H9 (cell line): ENCODE data around the gene SLC34A3. TPM values are rescaled to one million over a fixed set of nuclear protein-coding genes. Genes with fewer than 3 reads are reported as not detected.

Experiments used
- DNase-seq: peaks from one replicate; pipeline ENCODE4 v3.0.0-alpha.2; 2017
- H2AFZ ChIP-seq: one replicate; pipeline ENCODE4 v1.6.1; 2013; ENCODE audit warnings: mild to moderate bottlenecking, low read length, control low read depth, moderate library complexity
- H2AK5ac ChIP-seq: 2 replicates; pipeline ENCODE4 v1.6.1; 2013; ENCODE audit warnings: low read length, control low read depth, mixed read lengths; ENCODE audit not compliant: insufficient read length
- H2BK120ac ChIP-seq: one replicate; pipeline ENCODE4 v1.6.1; 2013; ENCODE audit warnings: low read depth, mild to moderate bottlenecking, low read length, control low read depth, inconsistent platforms; ENCODE audit not compliant: poor library complexity, severe bottlenecking
- H2BK12ac ChIP-seq: 2 replicates; pipeline ENCODE4 v1.6.1; 2013; ENCODE audit warnings: low read length, control low read depth, mixed read lengths, low read depth; ENCODE audit not compliant: insufficient read length
- H2BK15ac ChIP-seq: 2 replicates; pipeline ENCODE4 v1.6.1; 2013; ENCODE audit warnings: low read depth, low read length, control low read depth
- H2BK20ac ChIP-seq: one replicate; pipeline ENCODE4 v1.6.1; 2013; ENCODE audit warnings: low read depth, mild to moderate bottlenecking, low read length, control low read depth, inconsistent platforms; ENCODE audit not compliant: poor library complexity, severe bottlenecking
- H2BK5ac ChIP-seq: 2 replicates; pipeline ENCODE4 v1.6.1; 2013; ENCODE audit warnings: low read length, control low read depth, mixed read lengths; ENCODE audit not compliant: insufficient read length
- H3K14ac ChIP-seq: 2 replicates; pipeline ENCODE4 v1.6.1; 2013; ENCODE audit warnings: low read length, control low read depth; ENCODE audit not compliant: insufficient read depth
- H3K18ac ChIP-seq: 2 replicates; pipeline ENCODE4 v1.6.1; 2013; ENCODE audit warnings: low read depth, mild to moderate bottlenecking, mixed read lengths, low read length, control low read depth; ENCODE audit not compliant: insufficient read length
- H3K23ac ChIP-seq: 2 replicates; pipeline ENCODE4 v1.6.1; 2013; ENCODE audit warnings: low read length, control low read depth, mixed read lengths, low read depth; ENCODE audit not compliant: insufficient read length
- H3K23me2 ChIP-seq: 2 replicates; pipeline ENCODE4 v1.6.1; 2013; ENCODE audit warnings: low read depth, mild to moderate bottlenecking, mixed read lengths, low read length, control low read depth; ENCODE audit not compliant: insufficient read length, poor library complexity, severe bottlenecking
- H3K27ac ChIP-seq: 2 replicates; pipeline ENCODE4 v1.5.1; 2013; ENCODE audit warnings: low read length, control low read depth, mixed read lengths, low read depth; ENCODE audit not compliant: insufficient read length
- H3K27me3 ChIP-seq: 2 replicates; pipeline ENCODE4 v1.6.1; 2013; ENCODE audit warnings: low read length, control low read depth, inconsistent platforms; ENCODE audit not compliant: insufficient read depth
- H3K4ac ChIP-seq: 2 replicates; pipeline ENCODE4 v1.6.1; 2013; ENCODE audit warnings: low read depth, mild to moderate bottlenecking, control low read depth, inconsistent platforms, low read length, moderate library complexity
- H3K4me1 ChIP-seq: 2 replicates; pipeline ENCODE4 v1.6.1; 2013; ENCODE audit warnings: low read length, control low read depth, inconsistent platforms; ENCODE audit not compliant: insufficient read depth
- H3K4me2 ChIP-seq: 2 replicates; pipeline ENCODE4 v1.6.1; 2013; ENCODE audit warnings: low read length, control low read depth, mixed read lengths; ENCODE audit not compliant: insufficient read length, insufficient read depth
- H3K56ac ChIP-seq: 2 replicates; pipeline ENCODE4 v1.6.1; 2013; ENCODE audit warnings: low read depth, mild to moderate bottlenecking, mixed read lengths, low read length, control low read depth; ENCODE audit not compliant: insufficient read length
- H3K79me1 ChIP-seq: 2 replicates; pipeline ENCODE4 v1.6.1; 2013; ENCODE audit warnings: low read depth, mild to moderate bottlenecking, moderate library complexity, low read length, control low read depth, inconsistent platforms; ENCODE audit not compliant: insufficient read depth, poor library complexity, severe bottlenecking
- H3K79me2 ChIP-seq: 2 replicates; pipeline ENCODE4 v1.6.1; 2013; ENCODE audit warnings: low read length, control low read depth, inconsistent platforms; ENCODE audit not compliant: insufficient read depth
- H3K9ac ChIP-seq: 2 replicates; pipeline ENCODE4 v1.6.1; 2013; ENCODE audit warnings: low read length, control low read depth, mixed read lengths; ENCODE audit not compliant: insufficient read length; ENCODE audit errors: extremely low read depth
- H3K9me3 ChIP-seq: one replicate; pipeline ENCODE4 v1.6.1; 2013; ENCODE audit warnings: low read depth, low read length, inconsistent platforms; ENCODE audit not compliant: control insufficient read depth
- H3T11ph ChIP-seq: one replicate; pipeline ENCODE4 v1.6.1; 2013; ENCODE audit warnings: mild to moderate bottlenecking, low read length, control low read depth, inconsistent platforms
- H4K20me1 ChIP-seq: one replicate; pipeline ENCODE4 v1.6.1; 2013; ENCODE audit not compliant: control insufficient read depth, insufficient read length, insufficient read depth
- H4K5ac ChIP-seq: 2 replicates; pipeline ENCODE4 v1.6.1; 2013; ENCODE audit warnings: low read depth, mild to moderate bottlenecking, mixed read lengths, low read length, control low read depth; ENCODE audit not compliant: insufficient read length
- H4K8ac ChIP-seq: replicated peaks from 2 replicates; pipeline ENCODE4 v1.6.1; 2013; ENCODE audit warnings: low read length, control low read depth, mixed read lengths, low read depth; ENCODE audit not compliant: insufficient read length
- H4K91ac ChIP-seq: 2 replicates; pipeline ENCODE4 v1.6.1; 2013; ENCODE audit warnings: low read depth, mild to moderate bottlenecking, moderate library complexity, mixed read lengths, low read length, control low read depth; ENCODE audit not compliant: insufficient read length
- H3K27ac Mint-ChIP-seq, 3 experiments: 2 replicates in 2 of 3; 3 replicates in 1 of 3; pipeline ENCODE4 v1.8.0; 2020 to 2021; ENCODE audit warnings: mixed read lengths in 3 of 3, mild to moderate bottlenecking in 1 of 3, moderate library complexity in 1 of 3
- H3K27me3 Mint-ChIP-seq: 2 replicates; pipeline ENCODE4 v1.8.0; 2021; ENCODE audit warnings: low read depth, mild to moderate bottlenecking, moderate library complexity, mixed read lengths
- H3K36me3 Mint-ChIP-seq, 3 experiments: 2 replicates in 2 of 3; 3 replicates in 1 of 3; pipeline ENCODE4 v1.8.0; 2020 to 2021; ENCODE audit warnings: low read depth in 3 of 3, mixed read lengths in 3 of 3; ENCODE audit not compliant: insufficient read depth in 1 of 3
- H3K4me1 Mint-ChIP-seq, 2 experiments: 2 replicates each; pipeline ENCODE4 v1.8.0; 2020; ENCODE audit warnings: mixed read lengths in 2 of 2
- H3K4me3 Mint-ChIP-seq, 2 experiments: 2 replicates in 1 of 2; 3 replicates in 1 of 2; pipeline ENCODE4 v1.8.0; 2020 to 2021; ENCODE audit warnings: mild to moderate bottlenecking in 2 of 2, mixed read lengths in 2 of 2, moderate library complexity in 1 of 2
- H3K9me3 Mint-ChIP-seq, 2 experiments: 2 replicates in 1 of 2; 3 replicates in 1 of 2; pipeline ENCODE4 v1.8.0; 2020; ENCODE audit warnings: mild to moderate bottlenecking in 2 of 2, mixed read lengths in 2 of 2, moderate library complexity in 1 of 2
- WGBS: extraction: QIAGEN DNeasy Blood & Tissue Kit; methylation state at CpG from one replicate; pipeline ENCODE4 v1.1.7; 2013; ENCODE audit warnings: missing lambda C conversion rate, low lambda C conversion rate, mixed read lengths; ENCODE audit not compliant: insufficient read length; ENCODE audit errors: extremely low coverage; 5-methylcytosine and 5-hydroxymethylcytosine counted together
- total RNA-seq: library from RNA; stranded (reverse); gene quantifications from 2 replicates; pipeline ENCODE4 v1.2.1, GENCODE V29; 2021
- TF ChIP-seq, protein P1 (sequence below): fragments of 200-600 bp; sonication (generic); conservative IDR thresholded peaks from 3 replicates; pipeline ENCODE4 v1.8.0; 2021; ENCODE audit warnings: antibody characterized with exemption, mild to moderate bottlenecking

The SLC34A3 gene
- total RNA-seq, 1 experiment from 2014 or later, result not detected

DNA sequence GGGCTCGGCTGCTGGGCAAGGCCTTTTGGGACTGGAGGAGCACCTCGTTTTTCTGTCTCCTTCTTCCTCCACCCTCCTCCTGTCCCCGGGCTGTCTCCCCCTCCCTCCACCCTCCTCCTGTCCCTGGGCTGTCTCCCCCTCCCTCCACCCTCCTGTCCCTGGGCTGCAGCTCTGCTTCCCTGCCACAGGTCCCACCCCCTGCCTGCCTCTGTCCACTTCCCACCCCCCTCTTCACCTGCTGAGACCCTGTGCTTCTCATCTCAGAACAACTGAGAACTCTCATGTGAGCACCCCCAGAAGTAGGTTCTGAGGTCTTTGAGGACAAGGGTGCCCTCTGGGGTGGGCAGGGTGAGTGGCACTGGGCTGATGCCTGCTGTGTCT lies 41.0 kb downstream of the SLC34A3 start:
- Histone ChIP-seq H4K91ac (no peak overlapping the region), H3K79me1 (no peaks in the 10 kb centered on the region), H2BK15ac (no peak overlapping the region), H3K9me3 (no peaks in the 10 kb centered on the region), H4K5ac (no peak overlapping the region), H2AFZ (no peak overlapping the region), H3T11ph (no peak overlapping the region), H2BK120ac (no peak overlapping the region), H2AK5ac (no peak overlapping the region), H3K27ac (no peak overlapping the region), H3K9ac (no peak overlapping the region), H2BK20ac (no peak overlapping the region), H2BK12ac (no peak overlapping the region), H3K14ac (no peak overlapping the region), H4K8ac (no peak overlapping the region), H4K20me1 (no peaks in the 10 kb centered on the region), H3K56ac (no peak overlapping the region), H3K27me3 (no peaks in the 10 kb centered on the region), H3K23me2 (no peaks in the 10 kb centered on the region), H3K18ac (no peak overlapping the region), H3K4ac (no peak overlapping the region), H3K23ac (no peak overlapping the region), H2BK5ac (no peak overlapping the region), H3K4me2 (no peak overlapping the region), H3K4me1 (no peaks in the 10 kb centered on the region), H3K79me2 (no peaks in the 10 kb centered on the region)
- no peak for DNase-seq
- Mint-ChIP-seq H3K9me3 (no peaks in the 10 kb centered on the region; a peak in 1 of 5 replicates), H3K4me1 (peaks cover 15 to 20% of the 10 kb centered on the region in 2 experiments), H3K4me3 (no peak overlapping the region), H3K27ac (peak overlapping the region in 1 of 3 experiments; percentile 53; a peak in 1 of 7 replicates), H3K36me3 (peaks cover 11 to 39% (median 34%) of the 10 kb centered on the region in 3 experiments; a peak in 6 of 7 replicates), H3K27me3 (no peaks in the 10 kb centered on the region)
- WGBS, result no CpG with 5 or more reads among the region's 3 CpGs
- TF ChIP-seq, protein P1, sequence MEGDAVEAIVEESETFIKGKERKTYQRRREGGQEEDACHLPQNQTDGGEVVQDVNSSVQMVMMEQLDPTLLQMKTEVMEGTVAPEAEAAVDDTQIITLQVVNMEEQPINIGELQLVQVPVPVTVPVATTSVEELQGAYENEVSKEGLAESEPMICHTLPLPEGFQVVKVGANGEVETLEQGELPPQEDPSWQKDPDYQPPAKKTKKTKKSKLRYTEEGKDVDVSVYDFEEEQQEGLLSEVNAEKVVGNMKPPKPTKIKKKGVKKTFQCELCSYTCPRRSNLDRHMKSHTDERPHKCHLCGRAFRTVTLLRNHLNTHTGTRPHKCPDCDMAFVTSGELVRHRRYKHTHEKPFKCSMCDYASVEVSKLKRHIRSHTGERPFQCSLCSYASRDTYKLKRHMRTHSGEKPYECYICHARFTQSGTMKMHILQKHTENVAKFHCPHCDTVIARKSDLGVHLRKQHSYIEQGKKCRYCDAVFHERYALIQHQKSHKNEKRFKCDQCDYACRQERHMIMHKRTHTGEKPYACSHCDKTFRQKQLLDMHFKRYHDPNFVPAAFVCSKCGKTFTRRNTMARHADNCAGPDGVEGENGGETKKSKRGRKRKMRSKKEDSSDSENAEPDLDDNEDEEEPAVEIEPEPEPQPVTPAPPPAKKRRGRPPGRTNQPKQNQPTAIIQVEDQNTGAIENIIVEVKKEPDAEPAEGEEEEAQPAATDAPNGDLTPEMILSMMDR, result no peak
